Spinal cord (tissue), 10 donors: ENCODE results near the gene SUCLG2. TPM values are rescaled to one million over a fixed set of nuclear protein-coding genes. Genes with fewer than 3 reads are reported as not detected.

Source experiments
- DNase-seq, 6 donors: peaks; one replicate each; pipeline versions ENCODE4 v3.0.0 to v3.0.0-alpha.2; 2013 to 2015; ENCODE audit warnings: low spot score in 6 of 6, low read depth in 4 of 6
- H3K27ac ChIP-seq: one replicate; pipeline ENCODE4 v1.5.1; 2013; ENCODE audit warnings: low read depth, low read length, control low read depth
- H3K27me3 ChIP-seq: one replicate; pipeline ENCODE4 v1.6.1; 2013; ENCODE audit warnings: low read length; ENCODE audit not compliant: control insufficient read depth, insufficient read depth
- H3K36me3 ChIP-seq: one replicate; pipeline ENCODE4 v1.6.1; 2013; ENCODE audit warnings: low read length; ENCODE audit not compliant: control insufficient read depth, insufficient read depth
- H3K4me1 ChIP-seq: one replicate; pipeline ENCODE4 v1.6.1; 2013; ENCODE audit warnings: low read length; ENCODE audit not compliant: control insufficient read depth, insufficient read depth
- H3K4me3 ChIP-seq: one replicate; pipeline ENCODE4 v1.5.1; 2013; ENCODE audit warnings: low read depth, low read length, control low read depth
- H3K9me3 ChIP-seq: one replicate; pipeline ENCODE4 v1.6.1; 2013; ENCODE audit warnings: low read length; ENCODE audit not compliant: control insufficient read depth, insufficient read depth
- WGBS: methylation state at CpG from one replicate; pipeline ENCODE4 v1.1.5; 2013; ENCODE audit warnings: missing lambda C conversion rate; ENCODE audit not compliant: insufficient coverage; 5-methylcytosine and 5-hydroxymethylcytosine counted together
- polyA plus RNA-seq, 2 donors: library from polyadenylated mRNA; unstranded; fragments of 120-200 nt; gene quantifications; one replicate each; pipeline ENCODE4 v1.2.1, GENCODE V29; 2013; ENCODE audit not compliant: insufficient read length in 2 of 2
- total RNA-seq, 2 donors: library from RNA; depleted of rRNA in 1 of 2; stranded (reverse); fragments of 120-200 nt in 1 of 2; fragments of >200 nt in 1 of 2; gene quantifications; one replicate each; pipeline versions ENCODE4 v1.2.3 to v1.2.4, GENCODE V29; 2013 to 2014
- donor health status: healthy.

The SUCLG2 gene
- total and polyA plus RNA-seq, 4 donors: 23.4 to 39.2 (median 26.8) TPM

GRCh38 chr3:67620869-67621268 is 33.5 kb downstream of the SUCLG2 start:
- no peaks in the 10 kb centered on the region for H3K27me3 ChIP-seq
- WGBS: no CpG with 5 or more reads among the region's 1 CpG
- H3K36me3 ChIP-seq: no peaks in the 10 kb centered on the region
- no peak overlapping the region for H3K27ac ChIP-seq
- H3K4me1 ChIP-seq: no peaks in the 10 kb centered on the region
- no peak overlapping the region for H3K4me3 ChIP-seq
- no peaks in the 10 kb centered on the region for H3K9me3 ChIP-seq
- DNase-seq: no peak

- H3K4me3 ChIP-seq: no peak overlapping the region
- no peaks in the 10 kb centered on the region for H3K4me1 ChIP-seq
- no peaks in the 10 kb centered on the region for H3K9me3 ChIP-seq
- H3K36me3 ChIP-seq: no peaks in the 10 kb centered on the region
- DNase-seq: peak in 2 of 6 donors; percentile 26 to 29
- H3K27ac ChIP-seq: no peak overlapping the region
- H3K27me3 ChIP-seq: no peaks in the 10 kb centered on the region
- WGBS: 47% methylated on average over 3 of the region's 3 CpGs
Measured at GRCh38 chr3:67619991-67620390, 34.4 kb downstream of the SUCLG2 start.

- H3K36me3 ChIP-seq: no peaks in the 10 kb centered on the region
Measured at GRCh38 chr3:67617518-67617917, 36.9 kb downstream of the SUCLG2 start.

GRCh38 chr3:67616046-67616445 is 38.4 kb downstream of the SUCLG2 start:
- no peak for DNase-seq
- Histone ChIP-seq H3K27ac (no peak overlapping the region), H3K9me3 (no peaks in the 10 kb centered on the region), H3K36me3 (no peaks in the 10 kb centered on the region), H3K4me1 (no peaks in the 10 kb centered on the region), H3K27me3 (no peaks in the 10 kb centered on the region), H3K4me3 (no peak overlapping the region)
- WGBS: 93% methylated on average over 2 of the region's 2 CpGs

More at GRCh38 chr3:67617518-67617917, 36.9 kb downstream of the SUCLG2 start:
- H3K9me3 ChIP-seq: no peaks in the 10 kb centered on the region
- no peak overlapping the region for H3K27ac ChIP-seq
- no peaks in the 10 kb centered on the region for H3K27me3 ChIP-seq
- no peak overlapping the region for H3K4me3 ChIP-seq
- 80% methylated on average over 1 of the region's 1 CpG for WGBS
- no peak for DNase-seq
- no peaks in the 10 kb centered on the region for H3K4me1 ChIP-seq

- H3K4me1 ChIP-seq: no peaks in the 10 kb centered on the region
- WGBS: 85% methylated on average over 3 of the region's 3 CpGs
- no peaks in the 10 kb centered on the region for H3K36me3 ChIP-seq
- DNase-seq: no peak
- no peak overlapping the region for H3K27ac ChIP-seq
- H3K9me3 ChIP-seq: no peaks in the 10 kb centered on the region
- H3K4me3 ChIP-seq: no peak overlapping the region
- H3K27me3 ChIP-seq: no peaks in the 10 kb centered on the region
Measured at GRCh38 chr3:67614195-67614594, 40.2 kb downstream of the SUCLG2 start.

- H3K27ac ChIP-seq: no peak overlapping the region
- H3K36me3 ChIP-seq: peaks cover 6% of the 10 kb centered on the region
- DNase-seq: no peak
- 100% methylated on average over 1 of the region's 1 CpG for WGBS
- H3K4me3 ChIP-seq: no peak overlapping the region
- no peaks in the 10 kb centered on the region for H3K9me3 ChIP-seq
- no peaks in the 10 kb centered on the region for H3K27me3 ChIP-seq
- H3K4me1 ChIP-seq: no peaks in the 10 kb centered on the region
Measured at GRCh38 chr3:67610458-67610857, 44.0 kb downstream of the SUCLG2 start.

- H3K4me1 ChIP-seq: no peaks in the 10 kb centered on the region
- DNase-seq: no peak
- H3K27ac ChIP-seq: no peak overlapping the region
- H3K9me3 ChIP-seq: no peaks in the 10 kb centered on the region
- H3K36me3 ChIP-seq: peaks cover 6% of the 10 kb centered on the region
- no peaks in the 10 kb centered on the region for H3K27me3 ChIP-seq
- no peak overlapping the region for H3K4me3 ChIP-seq
Measured at GRCh38 chr3:67609709-67610108, 44.7 kb downstream of the SUCLG2 start.

GRCh38 chr3:67608034-67608433 is 46.4 kb downstream of the SUCLG2 start:
- DNase-seq: no peak
- Histone ChIP-seq H3K4me1 (no peaks in the 10 kb centered on the region), H3K4me3 (no peak overlapping the region), H3K9me3 (no peaks in the 10 kb centered on the region), H3K27ac (no peak overlapping the region), H3K36me3 (peaks cover 6% of the 10 kb centered on the region), H3K27me3 (no peaks in the 10 kb centered on the region)
- 100% methylated on average over 1 of the region's 2 CpGs for WGBS

GRCh38 chr3:67605377-67605776 is 49.0 kb downstream of the SUCLG2 start:
- no peak overlapping the region for H3K4me3 ChIP-seq
- H3K9me3 ChIP-seq: no peaks in the 10 kb centered on the region
- H3K27ac ChIP-seq: no peak overlapping the region
- no peaks in the 10 kb centered on the region for H3K27me3 ChIP-seq
- no peaks in the 10 kb centered on the region for H3K4me1 ChIP-seq
- peaks cover 6% of the 10 kb centered on the region for H3K36me3 ChIP-seq
- no peak for DNase-seq
- 60% methylated on average over 1 of the region's 1 CpG for WGBS

- DNase-seq: no peak
- no peaks in the 10 kb centered on the region for H3K27me3 ChIP-seq
- no peaks in the 10 kb centered on the region for H3K9me3 ChIP-seq
- H3K36me3 ChIP-seq: no peaks in the 10 kb centered on the region
- no peak overlapping the region for H3K4me3 ChIP-seq
- no peak overlapping the region for H3K27ac ChIP-seq
- 100% methylated on average over 1 of the region's 2 CpGs for WGBS
- H3K4me1 ChIP-seq: no peaks in the 10 kb centered on the region
Measured at GRCh38 chr3:67602816-67603215, 51.6 kb downstream of the SUCLG2 start.
